ENCODE data around the gene AURKA. TPM values are rescaled to one million over a fixed set of nuclear protein-coding genes. Genes with fewer than 3 reads are reported as not detected.

The AURKA gene
- polyA plus RNA-seq, 1 donor (not counting 4 experiments of a cell fraction or from before 2014, with no cell fraction given): 36.1 TPM

DNA sequence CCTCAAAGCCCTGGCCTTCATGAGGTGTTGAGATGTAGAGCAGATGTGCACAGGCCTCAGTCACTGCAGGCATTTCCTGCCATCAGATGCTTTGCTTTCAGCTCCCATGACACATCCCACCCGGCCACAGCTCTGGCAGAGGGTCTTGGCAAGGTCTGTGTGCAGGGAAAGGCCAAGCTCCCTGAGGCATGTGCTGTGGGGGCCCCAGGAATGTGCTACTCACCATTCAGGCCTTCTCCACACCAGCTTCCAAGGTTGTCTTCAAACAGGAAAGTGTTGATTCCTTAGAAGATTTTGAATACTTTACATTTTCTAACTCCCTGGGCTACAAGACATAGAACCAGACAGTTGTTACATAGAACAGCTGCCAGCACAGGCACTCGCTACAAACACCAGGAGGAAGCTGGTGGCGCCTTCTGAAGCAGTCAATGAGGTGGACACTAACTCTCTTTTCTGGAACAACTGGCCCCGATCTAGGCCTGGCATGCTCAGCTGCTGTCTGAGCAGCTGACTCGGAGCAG, 47.8 kb upstream of the AURKA start:
- H3K4me1 ChIP-seq (ENCODE audit: control insufficient read depth, extremely low read depth, insufficient read depth, low read length): peaks cover 5% of the 10 kb centered on the region
- H3K9me3 ChIP-seq (ENCODE audit: control insufficient read depth, low read depth, low read length): no peaks in the 10 kb centered on the region
- dilution Hi-C loops (cut with MboI; ENCODE audit: extremely low pct_ligation_motif_present, low sequenced_read_pairs): no loop called here
- H3K27me3 ChIP-seq (ENCODE audit: control insufficient read depth, extremely low read depth, insufficient read depth, low read length): no peaks in the 10 kb centered on the region
- no peaks in the 10 kb centered on the region for H3K36me3 ChIP-seq (ENCODE audit: control insufficient read depth in 2 of 2, extremely low read depth in 1 of 2, insufficient read depth in 2 of 2, low read length in 2 of 2)
- no peaks in the 10 kb centered on the region for H3K79me2 ChIP-seq (ENCODE audit: control insufficient read depth, insufficient read depth, low read length)
- H2AFZ ChIP-seq (ENCODE audit: control insufficient read depth, low read length): peak overlapping the region; percentile 58
- no peak overlapping the region for H3K9ac ChIP-seq (ENCODE audit: control insufficient read depth, extremely low read depth, insufficient read depth, low read length)
- no peak for TF ChIP-seq EZH2 (IDR thresholded peaks at IDR 0.05; ENCODE audit: low read length)
- H3K4me3 ChIP-seq (ENCODE audit: control insufficient read depth in 2 of 3, extremely low read depth in 1 of 3, insufficient read depth in 2 of 3, low read depth in 1 of 3, low read length in 3 of 3): no peak overlapping the region
- H3K4me2 ChIP-seq (ENCODE audit: control insufficient read depth, extremely low read depth, insufficient read depth, low read depth, low read length): no peak overlapping the region
- H4K20me1 ChIP-seq (ENCODE audit: control insufficient read depth, extremely low read depth, insufficient read depth, low read length): no peaks in the 10 kb centered on the region
- FAIRE-seq: no peak
- DNase-seq (ENCODE audit: low read depth, low spot score): no peak
- no peak overlapping the region for H3K27ac ChIP-seq (ENCODE audit: control insufficient read depth, insufficient read depth, low read length)
- H3K9me1 ChIP-seq (ENCODE audit: control insufficient read depth, extremely low read depth, insufficient read depth, low read length): no peaks in the 10 kb centered on the region

DNA sequence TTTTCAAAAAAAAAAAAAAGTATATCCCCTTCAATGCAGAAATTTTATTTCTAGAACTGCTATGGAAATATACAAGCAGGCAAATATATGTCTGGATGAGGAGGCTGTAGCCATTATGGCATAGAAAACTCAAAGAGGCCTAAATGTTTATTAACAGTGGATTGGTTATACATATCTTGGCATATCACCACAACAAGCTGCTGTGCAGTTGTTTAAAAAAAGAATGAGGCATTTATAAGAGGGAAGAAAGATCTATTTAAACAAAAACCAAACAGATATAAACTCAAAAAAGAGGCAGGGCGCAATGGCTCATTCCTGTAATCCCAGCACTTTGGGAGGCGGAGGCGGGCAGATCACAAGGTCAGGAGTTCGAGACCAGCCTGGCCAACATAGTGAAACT, 46.3 kb upstream of the AURKA start:
- no peak for FAIRE-seq
- H3K9me3 ChIP-seq (ENCODE audit: control insufficient read depth, low read depth, low read length): no peaks in the 10 kb centered on the region
- H2AFZ ChIP-seq (ENCODE audit: control insufficient read depth, low read length): no peak overlapping the region
- no peak for DNase-seq (ENCODE audit: low read depth, low spot score)
- H3K4me2 ChIP-seq (ENCODE audit: control insufficient read depth, extremely low read depth, insufficient read depth, low read depth, low read length): no peak overlapping the region
- TF ChIP-seq EZH2 (IDR thresholded peaks at IDR 0.05; ENCODE audit: low read length): no peak
- TF ChIP-seq, protein P1, sequence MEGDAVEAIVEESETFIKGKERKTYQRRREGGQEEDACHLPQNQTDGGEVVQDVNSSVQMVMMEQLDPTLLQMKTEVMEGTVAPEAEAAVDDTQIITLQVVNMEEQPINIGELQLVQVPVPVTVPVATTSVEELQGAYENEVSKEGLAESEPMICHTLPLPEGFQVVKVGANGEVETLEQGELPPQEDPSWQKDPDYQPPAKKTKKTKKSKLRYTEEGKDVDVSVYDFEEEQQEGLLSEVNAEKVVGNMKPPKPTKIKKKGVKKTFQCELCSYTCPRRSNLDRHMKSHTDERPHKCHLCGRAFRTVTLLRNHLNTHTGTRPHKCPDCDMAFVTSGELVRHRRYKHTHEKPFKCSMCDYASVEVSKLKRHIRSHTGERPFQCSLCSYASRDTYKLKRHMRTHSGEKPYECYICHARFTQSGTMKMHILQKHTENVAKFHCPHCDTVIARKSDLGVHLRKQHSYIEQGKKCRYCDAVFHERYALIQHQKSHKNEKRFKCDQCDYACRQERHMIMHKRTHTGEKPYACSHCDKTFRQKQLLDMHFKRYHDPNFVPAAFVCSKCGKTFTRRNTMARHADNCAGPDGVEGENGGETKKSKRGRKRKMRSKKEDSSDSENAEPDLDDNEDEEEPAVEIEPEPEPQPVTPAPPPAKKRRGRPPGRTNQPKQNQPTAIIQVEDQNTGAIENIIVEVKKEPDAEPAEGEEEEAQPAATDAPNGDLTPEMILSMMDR (optimal IDR thresholded peaks at IDR 0.05 in 1 of 3, IDR thresholded peaks at IDR 0.05 in 1 of 3, conservative IDR thresholded peaks at IDR 0.05 in 1 of 3; ENCODE audit: extremely low read depth in 1 of 3, insufficient read depth in 2 of 3, low read length in 3 of 3): no peak
- no peaks in the 10 kb centered on the region for H3K27me3 ChIP-seq (ENCODE audit: control insufficient read depth, extremely low read depth, insufficient read depth, low read length)
- no peaks in the 10 kb centered on the region for H3K79me2 ChIP-seq (ENCODE audit: control insufficient read depth, insufficient read depth, low read length)
- H3K9me1 ChIP-seq (ENCODE audit: control insufficient read depth, extremely low read depth, insufficient read depth, low read length): no peaks in the 10 kb centered on the region
- dilution Hi-C loops (cut with MboI; ENCODE audit: extremely low pct_ligation_motif_present, low sequenced_read_pairs): no loop called here
- H3K36me3 ChIP-seq (ENCODE audit: control insufficient read depth in 2 of 2, extremely low read depth in 1 of 2, insufficient read depth in 2 of 2, low read length in 2 of 2): no peaks in the 10 kb centered on the region
- H3K4me3 ChIP-seq (ENCODE audit: control insufficient read depth in 2 of 3, extremely low read depth in 1 of 3, insufficient read depth in 2 of 3, low read depth in 1 of 3, low read length in 3 of 3): no peak overlapping the region
- no peak overlapping the region for H3K9ac ChIP-seq (ENCODE audit: control insufficient read depth, extremely low read depth, insufficient read depth, low read length)
- peaks cover 5% of the 10 kb centered on the region for H3K4me1 ChIP-seq (ENCODE audit: control insufficient read depth, extremely low read depth, insufficient read depth, low read length)
- H3K27ac ChIP-seq (ENCODE audit: control insufficient read depth, insufficient read depth, low read length): no peak overlapping the region
- no peaks in the 10 kb centered on the region for H4K20me1 ChIP-seq (ENCODE audit: control insufficient read depth, extremely low read depth, insufficient read depth, low read length)
